T47D (cell line): ENCODE data around the gene PRL.
A peak's percentile ranks its signal among the peaks of the same experiment; 100 is the strongest.

ENCODE experiments used
- DNase-seq, 2 experiments: peaks; one replicate each; pipeline versions ENCODE4 v3.0.0 to v3.0.0-alpha.2; 2011 to 2012; ENCODE audit warnings: low read depth in 1 of 2, low spot score in 1 of 2
- JUND ChIP-seq: IDR thresholded peaks from 2 replicates; pipeline ENCODE4 v1.6.1; 2012; ENCODE audit warnings: low read depth
- in situ Hi-C: cut with HindIII; loops from 2 replicates; pipeline ENCODE4 v1.10.0; 2016; ENCODE audit warnings: low sequenced_read_pairs, low pct_unique_long_range_greater_than_20kb

Gene PRL

GRCh38 chr6:22296936-22297335 is at the start of gene PRL:
Gene PRL, minus strand, starts transcription at chr6:22297036. Its CDS starts 54 bp downstream, at chr6:22296982.
- in situ Hi-C loops, result no loop called here
- no peak for TF ChIP-seq JUND
- DNase-seq, result no peak

DNA sequence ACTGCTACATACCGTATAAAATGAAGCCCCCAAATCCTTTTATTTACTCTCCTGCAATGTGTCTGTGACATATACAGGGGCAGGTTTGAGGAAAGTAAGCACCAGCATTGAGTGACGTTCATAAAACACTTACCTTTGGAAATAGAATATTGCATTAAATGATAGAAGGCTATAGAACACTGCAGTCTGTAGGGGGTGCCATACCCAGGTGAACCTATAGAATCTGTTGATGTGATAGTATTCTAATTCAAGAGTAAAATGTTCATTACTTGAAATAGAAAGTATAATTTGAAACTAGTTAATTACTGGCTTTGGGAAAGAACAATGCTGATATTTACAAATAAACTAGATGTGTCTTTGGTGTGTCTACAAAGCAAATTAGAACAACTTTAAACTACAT is 47.0 kb upstream of the PRL start:
- in situ Hi-C loops, result no loop called here
- DNase-seq, result peak in 1 of 2 experiments; percentile 26
- TF ChIP-seq JUND, result no peak

DNA sequence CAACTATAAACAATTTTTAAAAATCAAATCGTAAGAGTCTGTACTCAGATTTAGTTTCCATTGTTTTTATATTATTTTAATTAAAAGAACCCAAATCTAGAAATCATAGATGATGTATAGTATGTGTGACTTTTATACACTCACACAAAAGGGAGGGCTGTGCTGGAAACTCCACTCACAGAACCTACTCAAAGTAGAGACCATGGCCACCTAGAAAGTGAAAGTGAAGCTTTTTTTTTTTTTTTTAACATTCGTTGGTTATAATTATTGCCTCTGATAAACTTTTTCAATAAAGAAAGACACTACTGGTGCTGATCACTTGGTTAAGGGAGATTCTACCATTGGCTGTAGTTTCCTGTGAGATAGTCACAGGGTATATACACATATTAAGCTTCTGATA is 37.9 kb upstream of the PRL start:
- TF ChIP-seq JUND, result no peak
- in situ Hi-C loops, result no loop called here
- no peak for DNase-seq

DNA sequence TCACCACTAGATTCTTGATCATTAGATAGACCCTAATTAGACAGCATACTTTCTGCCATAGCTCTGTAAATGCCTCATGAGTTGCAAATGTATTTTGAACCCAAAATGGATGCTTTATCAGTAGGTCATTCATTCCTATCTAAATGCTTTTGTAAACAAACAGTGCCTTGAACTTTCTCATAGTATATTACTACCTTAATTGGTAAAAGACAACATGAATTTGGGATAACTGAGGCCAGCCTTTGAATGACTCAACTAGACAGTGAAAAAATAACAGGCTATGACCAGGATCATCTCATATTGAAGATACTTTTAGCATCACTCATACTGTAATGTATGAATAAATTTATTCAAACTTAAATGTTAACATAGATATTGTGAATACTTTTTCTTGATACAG is 37.0 kb upstream of the PRL start:
- no peak for DNase-seq
- in situ Hi-C loops, result no loop called here
- no peak for TF ChIP-seq JUND

DNA sequence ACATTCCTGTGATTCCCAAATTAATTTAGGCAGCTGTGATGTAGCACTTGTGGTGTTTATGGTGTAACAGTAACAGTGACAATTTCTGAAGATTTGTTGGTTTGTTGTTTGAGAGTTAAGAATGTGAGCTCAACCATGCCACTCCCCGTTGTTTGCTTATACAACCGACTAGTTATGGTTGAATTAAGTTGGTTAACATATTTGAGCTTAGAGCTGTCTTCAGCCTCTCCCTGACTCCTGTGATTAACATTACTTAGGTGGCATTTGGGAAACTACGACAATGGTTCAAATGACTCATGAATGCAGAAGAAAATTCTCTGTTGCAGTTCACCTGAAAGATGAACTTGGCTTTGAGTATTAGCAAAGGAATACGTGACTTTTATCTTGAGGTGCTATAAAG is 35.9 kb upstream of the PRL start:
- no peak for DNase-seq
- no peak for TF ChIP-seq JUND
- in situ Hi-C loops, result no loop called here

DNA sequence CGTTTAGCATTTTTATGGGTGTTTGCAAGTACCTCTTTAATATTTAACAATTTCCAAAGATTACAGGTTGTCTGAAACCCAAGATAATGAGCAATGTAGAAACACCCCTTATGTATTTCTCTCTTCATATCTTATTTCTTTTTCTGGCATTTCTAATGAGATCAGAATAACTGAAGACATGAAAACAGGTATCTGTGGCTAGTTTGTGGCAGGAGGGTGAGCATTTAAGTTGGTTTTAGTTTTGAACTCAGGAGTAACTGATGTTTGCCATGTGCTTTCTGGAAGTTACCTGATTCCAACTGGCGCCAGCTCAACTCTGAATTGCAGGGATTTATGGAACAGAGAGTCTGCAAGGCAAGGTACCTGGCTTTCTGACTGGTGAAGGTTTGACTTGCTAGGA is 35.4 kb upstream of the PRL start:
- no peak for DNase-seq
- in situ Hi-C loops, result no loop called here
- TF ChIP-seq JUND, result no peak

DNA sequence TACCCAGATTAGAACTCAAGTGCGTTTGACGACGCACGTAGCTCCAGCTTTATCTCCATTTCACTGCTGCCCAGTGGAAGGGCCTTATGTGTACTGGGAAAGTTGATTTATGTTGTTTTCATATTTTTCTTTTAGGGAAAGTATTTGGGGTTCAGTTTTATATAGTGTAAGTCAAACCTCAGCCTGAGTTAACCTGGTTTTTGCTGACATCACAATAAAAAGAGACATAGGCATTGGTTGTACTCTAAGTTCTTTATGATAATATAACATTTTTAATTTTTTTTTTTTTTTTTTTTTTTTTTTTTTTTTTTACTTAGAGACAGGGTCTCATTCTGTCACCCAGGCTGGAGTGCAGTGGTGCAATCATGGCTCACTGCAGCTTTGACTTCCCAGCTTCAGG is 34.1 kb upstream of the PRL start:
- DNase-seq, result no peak
- no peak for TF ChIP-seq JUND
- in situ Hi-C loops, result no loop called here

DNA sequence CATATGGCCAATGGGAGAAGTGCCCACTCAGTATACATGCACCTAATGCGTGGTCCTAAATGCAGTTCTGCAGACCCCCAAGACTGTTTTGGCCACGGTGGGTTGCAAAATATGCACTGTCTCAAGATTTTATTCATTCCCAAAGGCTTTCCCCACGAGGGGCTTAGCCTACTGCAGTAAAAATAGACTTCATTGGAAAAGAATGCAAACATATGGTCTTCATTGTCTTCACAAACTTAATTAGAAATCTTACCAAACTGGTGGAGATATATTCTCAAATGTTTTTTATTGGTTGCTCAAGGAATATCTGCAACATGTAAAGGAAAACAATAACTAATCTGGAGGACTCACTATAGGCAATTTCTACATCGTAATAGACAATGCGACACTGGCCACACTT is 31.6 kb upstream of the PRL start:
- no peak for DNase-seq
- TF ChIP-seq JUND, result no peak

DNA sequence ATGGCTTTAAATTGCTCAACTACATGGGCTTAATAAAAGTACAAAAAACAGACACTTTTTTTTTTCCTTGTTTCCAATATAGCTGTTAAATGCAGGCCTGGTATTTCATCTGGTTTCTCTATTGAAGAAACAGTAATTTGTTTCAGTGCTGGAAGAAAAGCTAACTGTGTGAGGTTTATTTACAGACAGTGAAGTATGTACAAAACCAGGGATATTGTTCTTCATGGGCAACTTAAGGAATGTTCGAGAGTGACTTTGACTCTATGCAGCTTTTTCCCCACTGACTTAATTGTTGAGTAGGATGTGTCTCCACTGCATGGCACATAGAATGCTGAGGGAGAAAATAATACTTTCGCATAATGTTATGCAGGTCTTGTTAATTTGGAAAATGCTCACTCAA is 31.0 kb upstream of the PRL start:
- DNase-seq, result no peak
- no peak for TF ChIP-seq JUND
- in situ Hi-C loops, result no loop called here

More for the DNA sequence above, 31.6 kb upstream of the PRL start:
- in situ Hi-C loops, result no loop called here

DNA sequence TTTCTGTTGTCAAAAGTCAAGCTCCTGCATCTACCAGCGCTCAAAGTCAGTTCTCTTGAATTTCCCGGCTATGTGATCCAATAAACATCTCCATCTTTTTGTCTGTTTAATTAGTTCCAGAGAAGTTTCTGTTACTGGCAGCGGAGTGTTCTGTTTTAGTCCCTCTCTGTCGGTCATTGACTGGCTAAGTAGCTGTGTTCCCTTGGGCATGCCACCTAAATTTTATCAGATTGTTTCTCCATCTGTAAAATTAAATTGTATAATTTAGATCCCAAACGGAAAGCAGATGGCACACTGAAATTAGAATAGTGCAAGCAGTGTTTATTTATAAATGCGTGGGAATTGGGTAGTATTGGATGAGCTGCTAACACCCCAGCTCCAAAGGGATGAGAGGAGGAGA is 29.7 kb upstream of the PRL start:
- in situ Hi-C loops, result no loop called here
- TF ChIP-seq JUND, result no peak
- DNase-seq, result no peak

- in situ Hi-C loops, result no loop called here
- no peak for TF ChIP-seq JUND
- DNase-seq, result no peak
These were observed 28.6 kb upstream of the PRL start for GRCh38 chr6:22325481-22325880.

- no peak for TF ChIP-seq JUND
- DNase-seq, result no peak
- in situ Hi-C loops, result no loop called here
These were observed 27.0 kb upstream of the PRL start for GRCh38 chr6:22323848-22324247.

GRCh38 chr6:22322103-22323030 is 25.5 kb upstream of the PRL start:
- DNase-seq, result no peak
- in situ Hi-C loops, result no loop called here

DNA sequence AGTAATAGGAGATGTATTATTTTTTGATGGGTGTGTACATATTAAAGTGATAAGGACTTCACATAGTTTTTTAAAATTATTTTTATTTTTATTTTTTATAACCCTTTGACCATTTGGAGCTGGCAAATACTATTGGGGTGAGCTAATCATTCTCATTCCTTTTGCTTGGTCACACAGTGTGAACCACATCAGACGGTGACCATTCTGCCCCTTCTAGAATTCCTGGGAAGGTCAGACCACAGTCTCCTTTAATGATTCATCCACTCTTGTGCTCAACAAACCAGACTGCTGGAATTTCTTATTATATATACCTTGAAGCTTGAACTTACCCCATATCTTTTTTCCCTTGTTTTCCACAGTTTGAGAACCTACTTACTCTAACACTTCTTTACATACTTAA is 23.9 kb upstream of the PRL start:
- DNase-seq, result no peak
- in situ Hi-C loops, result no loop called here
- no peak for TF ChIP-seq JUND

More at GRCh38 chr6:22322103-22323030, 25.5 kb upstream of the PRL start:
- TF ChIP-seq JUND, result no peak
